Upper lobe of left lung (tissue), 4 donors: ENCODE data around the gene BSN.

Experiments
- POLR2A ChIP-seq, 4 donors: fragments of 450-650 bp; IDR thresholded peaks; one replicate each; pipeline ENCODE4 v1.5.1; 2016 to 2017; ENCODE audit warnings: antibody characterized with exemption in 4 of 4, mild to moderate bottlenecking in 2 of 4
- POLR2AphosphoS5 ChIP-seq, 2 donors: sonication (generic); formaldehyde crosslinking; IDR thresholded peaks; one replicate each; pipeline ENCODE4 v1.5.1; 2017; ENCODE audit warnings: antibody characterized with exemption in 2 of 2

DNA sequence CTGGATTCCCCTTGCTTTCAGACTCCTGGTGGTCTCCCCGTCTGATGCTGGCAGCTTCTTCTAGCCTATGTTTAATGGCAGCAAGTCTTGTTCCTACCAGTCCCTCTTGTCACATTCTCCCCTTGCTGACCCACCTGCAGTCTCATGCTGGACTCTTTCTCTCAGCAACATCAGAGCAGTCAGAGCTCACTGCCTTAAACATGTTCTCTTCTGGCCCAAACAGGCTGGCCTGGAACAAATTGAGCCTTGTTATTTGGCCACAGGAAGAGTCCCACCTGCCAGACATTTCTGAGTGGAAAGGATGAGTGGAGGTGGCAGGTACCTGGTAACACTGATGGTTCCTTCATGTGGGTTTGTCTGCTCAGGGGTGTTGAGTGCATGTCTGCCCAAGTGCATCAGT lies 60.7 kb downstream of the BSN start:
- TF ChIP-seq POLR2AphosphoS5 (IDR thresholded peaks at IDR 0.05) (no peak), POLR2A (IDR thresholded peaks at IDR 0.05) (no peak)
